ENCODE results near the gene ZNF576. TPM values are rescaled to one million over a fixed set of nuclear protein-coding genes. Genes with fewer than 3 reads are reported as not detected.

The ZNF576 gene
- total and polyA plus RNA-seq, 9 of the 15 experiments (the other 6 are each of a cell fraction or from before 2014, with no cell fraction given) = 6.8 to 18.2 (median 12.2) TPM

DNA sequence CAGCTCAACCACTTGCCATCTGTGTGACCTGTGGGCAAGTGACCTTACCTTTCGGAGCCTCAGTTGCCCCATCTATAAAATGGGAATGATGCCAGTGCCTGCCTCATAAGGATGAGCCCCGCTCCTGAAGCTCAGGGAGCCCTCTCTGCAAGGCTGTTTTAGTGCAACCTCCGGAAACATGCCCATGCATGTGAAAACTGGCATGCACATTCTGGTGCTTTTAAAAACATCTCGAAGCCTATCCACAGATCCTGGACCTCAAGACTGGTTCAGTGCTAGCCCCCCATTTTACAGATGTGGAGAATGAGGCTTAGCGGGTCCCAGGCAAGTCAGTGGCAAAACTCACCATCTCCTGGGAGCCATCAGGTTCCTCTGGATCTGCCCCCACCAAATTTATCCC is 37.7 kb downstream of the ZNF576 start:
- no peaks in the 10 kb centered on the region for H3K9me3 ChIP-seq (replicated peaks; ENCODE audit: control insufficient read depth, insufficient read depth, low read depth, low read length)
- WGBS (ENCODE audit: insufficient coverage, low coverage, missing lambda C conversion rate) = 46% methylated on average over 5 of the region's 5 CpGs
- POLR2A ChIA-PET = interaction anchor here (0.6 to 1.1 kb wide), 4 partner anchors 8 to 62 kb away, joined by 3 to 5 read pairs (median 4); no protein-coding TSS in a partner anchor
- no TSS peak for BruUV-seq (replicated peaks)
- no peak overlapping the region for H3K4me2 ChIP-seq (ENCODE audit: insufficient read depth, low read length)
- FAIRE-seq = no peak
- CTCF ChIA-PET (ENCODE audit: low intra/inter-chr PET ratio) = no interaction called here
- no peaks in the 10 kb centered on the region for H3K79me2 ChIP-seq (ENCODE audit: control insufficient read depth, insufficient read depth, low read length)
- TF ChIP-seq HMG20B (CRISPR knock-in tag; IDR thresholded peaks at IDR 0.05) (no peak), KDM1A (IDR thresholded peaks at IDR 0.05) (0 out of 4 replicates have a peak, but pooled peaks of 1 of the 2 experiments have one; percentile 19), RBM25 (IDR thresholded peaks at IDR 0.05; ENCODE audit: low read depth, low read length, severe bottlenecking) (peak; percentile 62), BCOR (IDR thresholded peaks at IDR 0.05) (peak; percentile 57; the same call in 1 of the 2 replicates), ADNP (tag; IDR thresholded peaks at IDR 0.05) (0 out of 2 replicates have a peak, but pooled peaks have one; percentile 40), ESRRA (IDR thresholded peaks at IDR 0.05; ENCODE audit: borderline replicate concordance, low read depth) (peak; percentile 53; the same call in 1 of the 2 replicates), CBX1 (IDR thresholded peaks at IDR 0.05; ENCODE audit: low read depth) (no peak)
- TF ChIP-seq, protein P1, sequence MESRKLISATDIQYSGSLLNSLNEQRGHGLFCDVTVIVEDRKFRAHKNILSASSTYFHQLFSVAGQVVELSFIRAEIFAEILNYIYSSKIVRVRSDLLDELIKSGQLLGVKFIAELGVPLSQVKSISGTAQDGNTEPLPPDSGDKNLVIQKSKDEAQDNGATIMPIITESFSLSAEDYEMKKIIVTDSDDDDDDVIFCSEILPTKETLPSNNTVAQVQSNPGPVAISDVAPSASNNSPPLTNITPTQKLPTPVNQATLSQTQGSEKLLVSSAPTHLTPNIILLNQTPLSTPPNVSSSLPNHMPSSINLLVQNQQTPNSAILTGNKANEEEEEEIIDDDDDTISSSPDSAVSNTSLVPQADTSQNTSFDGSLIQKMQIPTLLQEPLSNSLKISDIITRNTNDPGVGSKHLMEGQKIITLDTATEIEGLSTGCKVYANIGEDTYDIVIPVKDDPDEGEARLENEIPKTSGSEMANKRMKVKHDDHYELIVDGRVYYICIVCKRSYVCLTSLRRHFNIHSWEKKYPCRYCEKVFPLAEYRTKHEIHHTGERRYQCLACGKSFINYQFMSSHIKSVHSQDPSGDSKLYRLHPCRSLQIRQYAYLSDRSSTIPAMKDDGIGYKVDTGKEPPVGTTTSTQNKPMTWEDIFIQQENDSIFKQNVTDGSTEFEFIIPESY (CRISPR knock-in tag; IDR thresholded peaks at IDR 0.05) = peak; percentile 80
- TF ChIP-seq, protein P2, sequence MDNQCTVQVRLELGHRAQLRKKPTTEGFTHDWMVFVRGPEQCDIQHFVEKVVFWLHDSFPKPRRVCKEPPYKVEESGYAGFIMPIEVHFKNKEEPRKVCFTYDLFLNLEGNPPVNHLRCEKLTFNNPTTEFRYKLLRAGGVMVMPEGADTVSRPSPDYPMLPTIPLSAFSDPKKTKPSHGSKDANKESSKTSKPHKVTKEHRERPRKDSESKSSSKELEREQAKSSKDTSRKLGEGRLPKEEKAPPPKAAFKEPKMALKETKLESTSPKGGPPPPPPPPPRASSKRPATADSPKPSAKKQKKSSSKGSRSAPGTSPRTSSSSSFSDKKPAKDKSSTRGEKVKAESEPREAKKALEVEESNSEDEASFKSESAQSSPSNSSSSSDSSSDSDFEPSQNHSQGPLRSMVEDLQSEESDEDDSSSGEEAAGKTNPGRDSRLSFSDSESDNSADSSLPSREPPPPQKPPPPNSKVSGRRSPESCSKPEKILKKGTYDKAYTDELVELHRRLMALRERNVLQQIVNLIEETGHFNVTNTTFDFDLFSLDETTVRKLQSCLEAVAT (IDR thresholded peaks at IDR 0.05) = no peak
- H3K9ac ChIP-seq (ENCODE audit: insufficient read depth in 1 of 2, low read depth in 2 of 2, low read length in 2 of 2) = no peak overlapping the region
- H3K9me1 ChIP-seq (ENCODE audit: control insufficient read depth, insufficient read depth, low read length) = no peaks in the 10 kb centered on the region
- H3K27me3 ChIP-seq (ENCODE audit: control insufficient read depth in 2 of 2, insufficient read depth in 2 of 2, low read length in 2 of 2) = peaks cover 7 to 9% of the 10 kb centered on the region in 2 experiments
- H2AFZ ChIP-seq (ENCODE audit: low read depth, low read length) = no peak overlapping the region
- H4K20me1 ChIP-seq (replicated peaks; ENCODE audit: control insufficient read depth, insufficient read depth, low read length) = no peaks in the 10 kb centered on the region
- H3K36me3 ChIP-seq (ENCODE audit: control insufficient read depth, insufficient read depth, low read length) = no peaks in the 10 kb centered on the region
- ATAC-seq = no peak
- in situ Hi-C loops (cut with MboI) (no loop called here), intact Hi-C loops (cut with micrococcal nuclease) (no loop called here)
- H3K4me1 ChIP-seq (replicated peaks in 1 of 2; ENCODE audit: control insufficient read depth in 2 of 2, insufficient read depth in 2 of 2, low read length in 2 of 2) = peaks cover 11 to 21% of the 10 kb centered on the region in 2 experiments; a peak in 4 of 5 replicates
- no peak overlapping the region for H3K27ac ChIP-seq (ENCODE audit: extremely low read depth, low read depth, low read length)
- no peak for DNase-seq (ENCODE audit: extremely low read depth in 1 of 4, low spot score in 3 of 4)
- H3K4me3 ChIP-seq = no peak overlapping the region
